Measurements from ENCODE around the gene RBPMS2. TPM values are rescaled to one million over a fixed set of nuclear protein-coding genes. Genes with fewer than 3 reads are reported as not detected.

Gene RBPMS2
- total RNA-seq, 2 experiments from 2014 or later, result not detected

- Histone ChIP-seq H3K4me3 (ENCODE audit: low read length) (no peak overlapping the region), H3K27me3 (ENCODE audit: control insufficient read depth in 1 of 2, insufficient read depth in 2 of 2, low read length in 2 of 2) (no peaks in the 10 kb centered on the region), H3K4me1 (ENCODE audit: insufficient read depth, low read length) (no peaks in the 10 kb centered on the region), H3K27ac (ENCODE audit: low read depth in 1 of 2, low read length in 2 of 2) (no peak overlapping the region), H3K9me3 (ENCODE audit: control insufficient read depth in 1 of 2, insufficient read depth in 1 of 2, low read length in 2 of 2) (no peaks in the 10 kb centered on the region), H3K36me3 (ENCODE audit: insufficient read depth, low read length) (no peaks in the 10 kb centered on the region)
- CTCF ChIA-PET, result interaction anchor here (1.2 kb wide), 1 partner anchor 165 kb away, joined by 4 read pairs; no protein-coding TSS in a partner anchor
- no peak overlapping the region for H3K4me3 Mint-ChIP-seq
- DNase-seq (no peak), ATAC-seq (ENCODE audit: poor library complexity) (no peak)
- H3K4me1 Mint-ChIP-seq (ENCODE audit: low read depth), result no peaks in the 10 kb centered on the region
- intact Hi-C loops (cut with DNase I, micrococcal nuclease), result no loop called here
- POLR2A ChIA-PET, result no interaction called here
- no peaks in the 10 kb centered on the region for H3K36me3 Mint-ChIP-seq (ENCODE audit: low read depth)
- TF ChIP-seq CTCF (IDR thresholded peaks at IDR 0.05), result no peak
- H3K9me3 Mint-ChIP-seq, result no peaks in the 10 kb centered on the region
- no peak overlapping the region for H3K27ac Mint-ChIP-seq
- H3K27me3 Mint-ChIP-seq, result no peaks in the 10 kb centered on the region
Observed at GRCh38 chr15:64740311-64741170, 34.8 kb downstream of the RBPMS2 start.

- H3K27ac Mint-ChIP-seq, result no peak overlapping the region
- H3K36me3 Mint-ChIP-seq (ENCODE audit: low read depth), result no peaks in the 10 kb centered on the region
- Histone ChIP-seq H3K36me3 (ENCODE audit: insufficient read depth, low read length) (no peaks in the 10 kb centered on the region), H3K27ac (ENCODE audit: low read depth in 1 of 2, low read length in 2 of 2) (no peak overlapping the region), H3K4me1 (ENCODE audit: insufficient read depth, low read length) (no peaks in the 10 kb centered on the region), H3K27me3 (ENCODE audit: control insufficient read depth in 1 of 2, insufficient read depth in 2 of 2, low read length in 2 of 2) (no peaks in the 10 kb centered on the region), H3K4me3 (ENCODE audit: low read length) (no peak overlapping the region), H3K9me3 (ENCODE audit: control insufficient read depth in 1 of 2, insufficient read depth in 1 of 2, low read length in 2 of 2) (no peaks in the 10 kb centered on the region)
- no peak for TF ChIP-seq CTCF (IDR thresholded peaks at IDR 0.05)
- no peaks in the 10 kb centered on the region for H3K9me3 Mint-ChIP-seq
- DNase-seq (no peak), ATAC-seq (ENCODE audit: poor library complexity) (no peak)
- no peaks in the 10 kb centered on the region for H3K27me3 Mint-ChIP-seq
- no peaks in the 10 kb centered on the region for H3K4me1 Mint-ChIP-seq (ENCODE audit: low read depth)
- POLR2A ChIA-PET, result no interaction called here
- no peak overlapping the region for H3K4me3 Mint-ChIP-seq
- intact Hi-C loops (cut with DNase I, micrococcal nuclease), result no loop called here
- CTCF ChIA-PET, result no interaction called here
Observed at GRCh38 chr15:64739577-64740143, 35.7 kb downstream of the RBPMS2 start.

DNA sequence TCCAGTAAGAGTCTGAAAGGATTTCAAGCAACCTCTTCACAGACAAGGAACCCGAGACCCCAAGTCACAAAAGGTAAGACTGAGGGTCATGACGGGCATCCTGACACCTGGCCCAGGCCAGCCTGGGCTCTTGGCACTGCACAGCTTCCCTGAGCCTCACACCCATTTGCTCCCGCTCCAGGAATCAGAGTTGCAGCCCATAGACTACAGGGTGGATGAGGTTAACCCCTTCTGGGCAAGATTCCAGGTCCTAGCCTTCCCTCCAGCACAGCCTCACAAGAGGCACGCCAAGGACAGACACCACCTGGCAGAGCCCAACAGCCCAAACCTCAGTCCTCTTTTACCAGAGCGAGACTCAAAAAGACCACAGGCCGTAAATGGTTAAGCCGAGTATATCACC lies 36.2 kb downstream of the RBPMS2 start:
- no peaks in the 10 kb centered on the region for H3K36me3 ChIP-seq (ENCODE audit: insufficient read depth, low read length)
- DNase-seq (no peak), ATAC-seq (ENCODE audit: poor library complexity) (no peak)
- H3K4me3 ChIP-seq (ENCODE audit: low read length), result no peak overlapping the region
- TF ChIP-seq CTCF (IDR thresholded peaks at IDR 0.05), result no peak
- H3K9me3 ChIP-seq (ENCODE audit: control insufficient read depth in 1 of 2, insufficient read depth in 1 of 2, low read length in 2 of 2), result no peaks in the 10 kb centered on the region
- Mint-ChIP-seq H3K9me3 (no peaks in the 10 kb centered on the region), H3K27me3 (no peaks in the 10 kb centered on the region), H3K27ac (no peak overlapping the region), H3K4me3 (no peak overlapping the region), H3K4me1 (ENCODE audit: low read depth) (no peaks in the 10 kb centered on the region), H3K36me3 (ENCODE audit: low read depth) (no peaks in the 10 kb centered on the region)
- H3K27me3 ChIP-seq (ENCODE audit: control insufficient read depth in 1 of 2, insufficient read depth in 2 of 2, low read length in 2 of 2), result no peaks in the 10 kb centered on the region
- H3K4me1 ChIP-seq (ENCODE audit: insufficient read depth, low read length), result no peaks in the 10 kb centered on the region
- H3K27ac ChIP-seq (ENCODE audit: low read depth in 1 of 2, low read length in 2 of 2), result no peak overlapping the region
- CTCF ChIA-PET, result no interaction called here
- intact Hi-C loops (cut with DNase I, micrococcal nuclease), result no loop called here
- POLR2A ChIA-PET, result no interaction called here
